Measurements from ENCODE around the gene ULK4. TPM values are rescaled to one million over a fixed set of nuclear protein-coding genes. Genes with fewer than 3 reads are reported as not detected.

The ULK4 gene
- total RNA-seq, 1 donor from 2014 or later: 18.6 TPM

- no peak overlapping the region for H3K27ac Mint-ChIP-seq
- CTCF ChIA-PET: no interaction called here
- ATAC-seq (ENCODE audit: low read depth) (no peak), DNase-seq (no peak)
- no peaks in the 10 kb centered on the region for H3K4me1 Mint-ChIP-seq
- H3K36me3 Mint-ChIP-seq (ENCODE audit: low read depth): peaks cover 4% of the 10 kb centered on the region
- TF ChIP-seq CTCF (IDR thresholded peaks at IDR 0.05): no peak
- intact Hi-C loops (cut with micrococcal nuclease): no loop called here
- POLR2A ChIA-PET: interaction anchor here (0.7 to 1.0 kb wide), 2 partner anchors 68 to 656 kb away, joined by 3 to 5 read pairs; partner anchors contain the start of gene CTNNB1
- no peaks in the 10 kb centered on the region for H3K27me3 Mint-ChIP-seq
- no peak overlapping the region for H3K4me3 Mint-ChIP-seq
- no peaks in the 10 kb centered on the region for H3K9me3 Mint-ChIP-seq
Measured at GRCh38 chr3:41854956-41855355, 106.9 kb downstream of the ULK4 start.

GRCh38 chr3:41853540-41854196, 108.2 kb downstream of the ULK4 start:
- no peak for DNase-seq
- no peak overlapping the region for H3K4me3 Mint-ChIP-seq
- intact Hi-C loops (cut with micrococcal nuclease): no loop called here
- no peaks in the 10 kb centered on the region for H3K4me1 Mint-ChIP-seq
- no peak for ATAC-seq (ENCODE audit: low read depth)
- no peak overlapping the region for H3K27ac Mint-ChIP-seq
- no peaks in the 10 kb centered on the region for H3K27me3 Mint-ChIP-seq
- H3K36me3 Mint-ChIP-seq (ENCODE audit: low read depth): peaks cover 1% of the 10 kb centered on the region
- ChIA-PET POLR2A (no interaction called here), CTCF (no interaction called here)
- H3K9me3 Mint-ChIP-seq: no peaks in the 10 kb centered on the region
- TF ChIP-seq CTCF (IDR thresholded peaks at IDR 0.05): no peak

GRCh38 chr3:41848753-41849574, 112.9 kb downstream of the ULK4 start:
- no peaks in the 10 kb centered on the region for H3K9me3 Mint-ChIP-seq
- ATAC-seq (ENCODE audit: low read depth) (no peak), DNase-seq (no peak)
- ChIA-PET CTCF (no interaction called here), POLR2A (no interaction called here)
- intact Hi-C loops (cut with micrococcal nuclease): no loop called here
- no peaks in the 10 kb centered on the region for H3K36me3 Mint-ChIP-seq (ENCODE audit: low read depth)
- no peaks in the 10 kb centered on the region for H3K27me3 Mint-ChIP-seq
- TF ChIP-seq CTCF (IDR thresholded peaks at IDR 0.05): no peak
- H3K4me3 Mint-ChIP-seq: no peak overlapping the region
- H3K27ac Mint-ChIP-seq: no peak overlapping the region
- no peaks in the 10 kb centered on the region for H3K4me1 Mint-ChIP-seq

GRCh38 chr3:41847679-41848078, 114.2 kb downstream of the ULK4 start:
- Mint-ChIP-seq H3K4me1 (no peaks in the 10 kb centered on the region), H3K27me3 (no peaks in the 10 kb centered on the region), H3K9me3 (peaks cover 7% of the 10 kb centered on the region), H3K4me3 (no peak overlapping the region), H3K27ac (no peak overlapping the region), H3K36me3 (ENCODE audit: low read depth) (peaks cover 6% of the 10 kb centered on the region)
- DNase-seq (no peak), ATAC-seq (ENCODE audit: low read depth) (no peak)
- TF ChIP-seq CTCF (IDR thresholded peaks at IDR 0.05): no peak
- POLR2A ChIA-PET: no interaction called here
- intact Hi-C loops (cut with micrococcal nuclease): no loop called here
- CTCF ChIA-PET: no interaction called here

- H3K27me3 Mint-ChIP-seq: no peaks in the 10 kb centered on the region
- ChIA-PET POLR2A (no interaction called here), CTCF (no interaction called here)
- ATAC-seq (ENCODE audit: low read depth) (no peak), DNase-seq (no peak)
- H3K4me1 Mint-ChIP-seq: no peaks in the 10 kb centered on the region
- H3K36me3 Mint-ChIP-seq (ENCODE audit: low read depth): peaks cover 8% of the 10 kb centered on the region
- no peak for TF ChIP-seq CTCF (IDR thresholded peaks at IDR 0.05)
- H3K27ac Mint-ChIP-seq: no peak overlapping the region
- intact Hi-C loops (cut with micrococcal nuclease): no loop called here
- H3K4me3 Mint-ChIP-seq: no peak overlapping the region
- H3K9me3 Mint-ChIP-seq: peaks cover 13% of the 10 kb centered on the region
Measured at GRCh38 chr3:41846850-41847249, 115.1 kb downstream of the ULK4 start.
